Dermis lymphatic vessel endothelial cell (primary cell): ENCODE results near the gene SLAMF1. TPM values are rescaled to one million over a fixed set of nuclear protein-coding genes. Genes with fewer than 3 reads are reported as not detected.

Source experiments
- total RNA-seq: library from RNA; depleted of rRNA; stranded (reverse); fragments of >200 nt; gene quantifications from 2 replicates; pipeline ENCODE4 v1.2.1, GENCODE V29; 2014

Gene SLAMF1, protein sequence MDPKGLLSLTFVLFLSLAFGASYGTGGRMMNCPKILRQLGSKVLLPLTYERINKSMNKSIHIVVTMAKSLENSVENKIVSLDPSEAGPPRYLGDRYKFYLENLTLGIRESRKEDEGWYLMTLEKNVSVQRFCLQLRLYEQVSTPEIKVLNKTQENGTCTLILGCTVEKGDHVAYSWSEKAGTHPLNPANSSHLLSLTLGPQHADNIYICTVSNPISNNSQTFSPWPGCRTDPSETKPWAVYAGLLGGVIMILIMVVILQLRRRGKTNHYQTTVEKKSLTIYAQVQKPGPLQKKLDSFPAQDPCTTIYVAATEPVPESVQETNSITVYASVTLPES
- total RNA-seq: 0.43 TPM in 1 of 2 replicates, not detected in the other

DNA sequence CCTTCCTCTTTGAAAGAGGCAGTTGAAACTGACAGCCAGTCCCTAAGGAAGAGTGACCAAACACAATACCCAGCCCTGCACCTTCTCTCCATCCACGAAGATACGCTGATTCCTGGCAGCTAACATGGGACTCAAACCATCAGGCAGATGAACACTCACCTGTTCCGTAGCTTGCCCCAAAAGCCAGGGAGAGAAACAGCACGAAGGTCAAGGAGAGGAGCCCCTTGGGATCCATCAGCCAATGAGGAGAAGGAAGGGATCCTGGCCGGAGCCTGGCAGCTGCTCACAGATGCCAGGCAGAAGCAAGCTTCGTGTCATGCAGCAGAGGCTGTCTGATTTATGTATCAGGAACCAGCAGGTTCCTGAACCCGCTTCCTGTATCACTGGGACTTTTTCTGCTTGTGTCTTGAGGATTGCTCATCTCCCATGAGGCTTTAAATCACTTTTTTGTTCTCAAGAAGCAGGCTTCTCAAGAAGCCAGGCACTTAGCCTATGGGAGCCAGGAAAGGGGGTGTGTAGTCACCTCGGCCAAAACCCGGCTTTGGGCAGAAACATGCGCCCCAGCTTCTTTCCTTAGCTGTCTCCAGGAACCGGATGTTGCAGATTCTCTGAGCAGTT lies at the start of gene SLAMF1:
Gene SLAMF1 (minus strand): TSS at position 334 of the 618 bp plus-strand sequence. CDS start 99 bp downstream, at position 235.

DNA sequence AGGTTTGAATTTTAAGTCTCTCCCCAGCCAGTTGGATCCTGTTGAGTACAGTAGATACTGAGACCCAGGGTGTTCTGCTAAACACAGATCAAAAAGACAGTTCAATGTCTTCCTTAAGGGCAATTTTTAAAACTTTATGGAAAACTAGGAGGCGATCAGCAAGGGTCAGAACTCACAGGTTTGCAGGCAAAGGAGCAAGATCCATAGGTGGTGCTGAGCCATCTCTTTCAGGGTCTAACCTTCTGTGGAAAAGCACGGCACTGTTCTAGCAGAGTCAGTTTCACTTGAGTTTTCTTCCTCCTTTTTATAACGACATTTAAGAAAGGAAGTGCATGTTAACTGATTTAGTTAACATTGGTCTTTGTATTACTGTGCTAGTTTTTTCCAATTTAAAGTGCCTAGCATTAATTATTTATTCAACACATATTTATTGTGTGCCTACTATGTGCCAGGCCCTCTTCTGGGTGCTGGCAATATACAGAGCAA lies 67.6 kb downstream of the SLAMF1 start, which contains the start of gene CD84:
Gene CD84 (minus strand): TSS at position 281 of the 486 bp plus-strand sequence. CDS start 59 bp downstream, at position 222.

Other genes starting within 250 kb of the SLAMF1 start
- not detected in 2 replicates for gene VANGL2, start 246.5 kb downstream of the SLAMF1 start, total RNA-seq
- gene SLAMF6, start 123.8 kb downstream of the SLAMF1 start, total RNA-seq: not detected in 2 replicates
- gene CD84, start 67.5 kb downstream of the SLAMF1 start, total RNA-seq: not detected in 2 replicates
- not detected in 2 replicates for gene CD48, start 64.8 kb upstream of the SLAMF1 start, total RNA-seq
- gene SLAMF7, start 92.2 kb upstream of the SLAMF1 start, total RNA-seq: not detected in 2 replicates
- gene LY9, start 149.1 kb upstream of the SLAMF1 start, total RNA-seq: not detected in 2 replicates
- not detected in 2 replicates for gene CD244, start 215.8 kb upstream of the SLAMF1 start, total RNA-seq
- not detected in 2 replicates for gene ITLN1, start 238.1 kb upstream of the SLAMF1 start, total RNA-seq